Uterus (tissue), 2 donors: ENCODE data around the gene TMC6.

Experiments used
- CTCF ChIP-seq, 4 experiments: fragments of 200-600 bp in 2 of 4; fragments of 450-650 bp in 2 of 4; sonication (generic) in 2 of 4; IDR thresholded peaks; one replicate each; pipeline ENCODE4 v1.5.1; 2016 to 2019; ENCODE audit warnings: antibody characterized with exemption in 4 of 4, mild to moderate bottlenecking in 2 of 4, moderate library complexity in 1 of 4
- POLR2A ChIP-seq, 2 donors: fragments of 450-650 bp; IDR thresholded peaks; one replicate each; pipeline ENCODE4 v1.6.1; 2016; ENCODE audit warnings: antibody characterized with exemption in 2 of 2, mild to moderate bottlenecking in 1 of 2, moderate library complexity in 1 of 2

DNA sequence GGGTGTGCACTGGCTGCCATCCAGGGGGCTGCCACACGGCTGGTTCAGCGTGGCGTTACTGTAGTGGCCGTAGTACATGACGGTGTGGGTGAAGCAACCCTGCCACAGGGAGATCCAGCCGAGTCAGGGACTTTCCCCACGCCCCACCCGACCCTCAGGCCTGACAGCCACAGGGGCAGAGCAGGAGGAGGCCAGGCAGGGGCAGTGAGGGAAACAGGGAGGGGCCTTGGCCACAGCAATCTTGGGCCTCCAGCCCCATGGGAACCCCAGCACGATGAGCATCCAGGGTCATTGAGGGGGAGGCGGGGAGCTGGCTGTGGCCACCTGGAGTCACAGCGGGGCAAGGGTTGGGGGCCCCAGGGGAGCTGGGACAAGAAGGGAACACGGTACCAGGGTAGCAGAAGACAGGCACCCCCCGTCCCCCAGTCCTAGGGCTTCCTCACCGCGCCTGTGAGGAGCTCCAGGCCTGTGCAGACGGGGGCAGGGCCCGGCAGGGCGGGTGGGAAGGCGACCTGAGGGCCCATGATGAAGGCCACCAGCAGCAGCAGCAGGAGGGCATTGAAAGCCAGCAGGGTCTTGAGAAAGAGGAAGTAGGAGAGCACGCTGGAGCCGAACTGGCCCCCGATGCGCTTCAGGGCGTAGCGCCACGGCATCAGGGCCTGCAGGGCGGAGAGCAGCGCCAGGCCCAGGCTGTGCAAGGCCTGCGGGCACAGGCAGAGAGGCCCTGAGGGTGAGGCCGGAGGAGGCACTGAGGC lies 4.3 kb downstream of the TMC6 start:
- no peak for TF ChIP-seq CTCF (IDR thresholded peaks at IDR 0.05)
- no peak for TF ChIP-seq POLR2A (IDR thresholded peaks at IDR 0.05)
